ENCODE results near the gene PFKFB1.

DNA sequence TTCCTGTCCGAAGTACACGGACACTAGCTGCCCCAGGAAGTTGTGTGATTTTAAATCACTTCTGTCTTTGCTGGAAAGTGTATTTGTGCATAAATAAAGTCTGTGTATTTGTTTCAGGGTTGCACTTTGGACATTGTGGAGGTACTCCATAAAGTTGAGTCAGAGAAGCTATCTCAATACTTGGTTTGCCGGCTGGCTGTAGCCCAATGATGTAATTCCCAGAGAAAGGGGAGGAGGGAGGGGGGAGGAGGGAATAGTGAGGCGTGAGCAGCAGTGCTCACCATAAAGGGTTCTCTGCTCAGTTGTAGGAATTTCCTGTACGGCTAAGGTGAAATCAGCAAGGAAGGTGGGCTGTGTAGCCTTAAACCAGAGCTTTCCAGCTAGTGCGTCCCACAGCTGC lies 13.7 kb upstream of the PFKFB1 start:
- TF ChIP-seq, protein P1, sequence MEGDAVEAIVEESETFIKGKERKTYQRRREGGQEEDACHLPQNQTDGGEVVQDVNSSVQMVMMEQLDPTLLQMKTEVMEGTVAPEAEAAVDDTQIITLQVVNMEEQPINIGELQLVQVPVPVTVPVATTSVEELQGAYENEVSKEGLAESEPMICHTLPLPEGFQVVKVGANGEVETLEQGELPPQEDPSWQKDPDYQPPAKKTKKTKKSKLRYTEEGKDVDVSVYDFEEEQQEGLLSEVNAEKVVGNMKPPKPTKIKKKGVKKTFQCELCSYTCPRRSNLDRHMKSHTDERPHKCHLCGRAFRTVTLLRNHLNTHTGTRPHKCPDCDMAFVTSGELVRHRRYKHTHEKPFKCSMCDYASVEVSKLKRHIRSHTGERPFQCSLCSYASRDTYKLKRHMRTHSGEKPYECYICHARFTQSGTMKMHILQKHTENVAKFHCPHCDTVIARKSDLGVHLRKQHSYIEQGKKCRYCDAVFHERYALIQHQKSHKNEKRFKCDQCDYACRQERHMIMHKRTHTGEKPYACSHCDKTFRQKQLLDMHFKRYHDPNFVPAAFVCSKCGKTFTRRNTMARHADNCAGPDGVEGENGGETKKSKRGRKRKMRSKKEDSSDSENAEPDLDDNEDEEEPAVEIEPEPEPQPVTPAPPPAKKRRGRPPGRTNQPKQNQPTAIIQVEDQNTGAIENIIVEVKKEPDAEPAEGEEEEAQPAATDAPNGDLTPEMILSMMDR (conservative IDR thresholded peaks at IDR 0.05; ENCODE audit: low read depth, low read length), result no peak
- no peak for TF ChIP-seq EZH2 (IDR thresholded peaks at IDR 0.05; ENCODE audit: borderline replicate concordance, low read depth, low read length, poor library complexity, severe bottlenecking)
